ENCODE data around the gene BCL11A.
A peak's percentile ranks its signal among the peaks of the same experiment; 100 is the strongest.

The BCL11A gene

GRCh38 chr2:60463249-60463648, 90.2 kb downstream of the BCL11A start:
- DNase-seq (ENCODE audit: low spot score) = no peak

- DNase-seq (ENCODE audit: low spot score) = no peak
Measured at GRCh38 chr2:60461421-60462108, 91.9 kb downstream of the BCL11A start.

GRCh38 chr2:60460577-60461420, 92.7 kb downstream of the BCL11A start:
- no peak for DNase-seq (ENCODE audit: low spot score)

GRCh38 chr2:60459851-60460250, 93.6 kb downstream of the BCL11A start:
- no peak for DNase-seq (ENCODE audit: low spot score)

- DNase-seq (ENCODE audit: low spot score) = peak; percentile 67
Measured at GRCh38 chr2:60456115-60456770, 97.2 kb downstream of the BCL11A start.

GRCh38 chr2:60453872-60454271, 99.6 kb downstream of the BCL11A start:
- no peak for DNase-seq (ENCODE audit: low spot score)

GRCh38 chr2:60453301-60453700, 100.2 kb downstream of the BCL11A start:
- no peak for DNase-seq (ENCODE audit: low spot score)

GRCh38 chr2:60450488-60450887, 103.0 kb downstream of the BCL11A start:
- no peak for DNase-seq (ENCODE audit: low spot score)

GRCh38 chr2:60447943-60448342, 105.5 kb downstream of the BCL11A start:
- DNase-seq (ENCODE audit: low spot score) = no peak

- DNase-seq (ENCODE audit: low spot score) = no peak
Measured at GRCh38 chr2:60446413-60447267, 106.8 kb downstream of the BCL11A start.

GRCh38 chr2:60445684-60446179, 107.7 kb downstream of the BCL11A start:
- DNase-seq (ENCODE audit: low spot score) = no peak

- DNase-seq (ENCODE audit: low spot score) = no peak
Measured at GRCh38 chr2:60442608-60443007, 110.8 kb downstream of the BCL11A start.

- no peak for DNase-seq (ENCODE audit: low spot score)
Measured at GRCh38 chr2:60441800-60442199, 111.7 kb downstream of the BCL11A start.

- no peak for DNase-seq (ENCODE audit: low spot score)
Measured at GRCh38 chr2:60440767-60441163, 112.7 kb downstream of the BCL11A start.

- DNase-seq (ENCODE audit: low spot score) = no peak
Measured at GRCh38 chr2:60440079-60440766, 113.2 kb downstream of the BCL11A start.

- DNase-seq (ENCODE audit: low spot score) = peak; percentile 73
Measured at GRCh38 chr2:60439219-60439974, 114.1 kb downstream of the BCL11A start.

- DNase-seq (ENCODE audit: low spot score) = no peak
Measured at GRCh38 chr2:60438653-60439052, 114.8 kb downstream of the BCL11A start.

GRCh38 chr2:60438131-60438530, 115.3 kb downstream of the BCL11A start:
- DNase-seq (ENCODE audit: low spot score) = no peak

- DNase-seq (ENCODE audit: low spot score) = no peak
Measured at GRCh38 chr2:60437080-60437696, 116.3 kb downstream of the BCL11A start.

GRCh38 chr2:60433018-60433596, 120.3 kb downstream of the BCL11A start:
- DNase-seq (ENCODE audit: low spot score) = no peak
